ENCODE results near the gene ELMOD2.

- TF ChIP-seq POLR2AphosphoS5 (IDR thresholded peaks at IDR 0.05; ENCODE audit: low read depth, low read length), result no peak
- TF ChIP-seq ZKSCAN5 (CRISPR knock-in tag; IDR thresholded peaks at IDR 0.05), result no peak
- TF ChIP-seq NFE2L1 (CRISPR knock-in tag; IDR thresholded peaks at IDR 0.05; ENCODE audit: borderline replicate concordance), result no peak
- TF ChIP-seq EZH2 (conservative IDR thresholded peaks at IDR 0.05; ENCODE audit: low read depth, low read length), result no peak
- TF ChIP-seq CTCF (CRISPR knock-in tag; IDR thresholded peaks at IDR 0.05), result no peak
- TF ChIP-seq ARNT (IDR thresholded peaks at IDR 0.05), result no peak
- TF ChIP-seq ZNF280D (CRISPR knock-in tag; IDR thresholded peaks at IDR 0.05), result no peak
- TF ChIP-seq CEBPB (IDR thresholded peaks at IDR 0.05; ENCODE audit: borderline replicate concordance, low read depth, low read length), result no peak
- no peak for TF ChIP-seq ZBTB34 (CRISPR knock-in tag; IDR thresholded peaks at IDR 0.05)
- TF ChIP-seq PBX3 (CRISPR knock-in tag; IDR thresholded peaks at IDR 0.05; ENCODE audit: borderline replicate concordance), result no peak
- TF ChIP-seq TRAFD1 (CRISPR knock-in tag; IDR thresholded peaks at IDR 0.05; ENCODE audit: borderline replicate concordance), result no peak
- no peak for TF ChIP-seq MYC (CRISPR knock-in tag; IDR thresholded peaks at IDR 0.05; ENCODE audit: borderline replicate concordance)
Measured at GRCh38 chr4:140579278-140579677, 55.3 kb downstream of the ELMOD2 start.
